Measurements from ENCODE around the gene VASP. TPM values are rescaled to one million over a fixed set of nuclear protein-coding genes. Genes with fewer than 3 reads are reported as not detected.

Gene VASP
- total and polyA plus RNA-seq, 2 of the 13 experiments (the other 11 are each of a cell fraction or from before 2014, with no cell fraction given), result 41.8 to 67.1 TPM

DNA sequence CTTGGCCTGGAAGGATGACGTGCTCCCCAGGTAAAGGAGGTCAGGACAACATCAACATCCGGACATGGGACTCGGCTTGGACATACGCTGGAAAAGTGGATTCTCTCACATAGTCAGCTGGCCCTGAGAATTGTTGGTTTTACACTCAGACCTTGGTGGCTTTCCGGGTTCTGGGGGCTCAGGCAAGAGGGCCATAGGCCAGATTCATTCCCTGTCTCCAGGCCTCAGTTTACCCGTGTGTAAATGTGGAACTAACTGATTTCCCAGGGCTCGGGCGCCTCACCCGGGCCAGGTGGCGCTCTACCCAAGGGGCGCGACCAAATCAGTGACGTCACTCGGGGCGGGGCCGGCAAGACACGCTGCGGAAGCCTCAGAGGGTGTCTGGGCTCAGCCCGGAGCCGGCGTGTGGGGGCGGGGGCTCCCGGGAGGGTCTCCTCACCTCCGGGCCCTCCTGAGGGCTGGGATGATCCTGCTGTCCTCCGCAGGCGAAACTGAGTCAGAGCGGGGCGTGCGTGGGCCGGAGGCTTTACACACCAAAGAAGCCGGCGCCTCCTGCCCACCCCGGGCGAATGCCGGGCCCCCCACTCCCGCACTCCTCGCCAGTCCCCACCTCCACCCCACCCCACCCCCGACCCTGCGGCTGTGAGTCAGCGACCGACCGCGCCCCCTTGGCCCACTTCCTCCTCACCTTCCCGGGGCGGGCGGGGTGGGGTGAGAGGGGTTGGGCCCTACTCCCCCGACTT is 862 bp upstream of the VASP start (continued):
- TF ChIP-seq, protein P1, sequence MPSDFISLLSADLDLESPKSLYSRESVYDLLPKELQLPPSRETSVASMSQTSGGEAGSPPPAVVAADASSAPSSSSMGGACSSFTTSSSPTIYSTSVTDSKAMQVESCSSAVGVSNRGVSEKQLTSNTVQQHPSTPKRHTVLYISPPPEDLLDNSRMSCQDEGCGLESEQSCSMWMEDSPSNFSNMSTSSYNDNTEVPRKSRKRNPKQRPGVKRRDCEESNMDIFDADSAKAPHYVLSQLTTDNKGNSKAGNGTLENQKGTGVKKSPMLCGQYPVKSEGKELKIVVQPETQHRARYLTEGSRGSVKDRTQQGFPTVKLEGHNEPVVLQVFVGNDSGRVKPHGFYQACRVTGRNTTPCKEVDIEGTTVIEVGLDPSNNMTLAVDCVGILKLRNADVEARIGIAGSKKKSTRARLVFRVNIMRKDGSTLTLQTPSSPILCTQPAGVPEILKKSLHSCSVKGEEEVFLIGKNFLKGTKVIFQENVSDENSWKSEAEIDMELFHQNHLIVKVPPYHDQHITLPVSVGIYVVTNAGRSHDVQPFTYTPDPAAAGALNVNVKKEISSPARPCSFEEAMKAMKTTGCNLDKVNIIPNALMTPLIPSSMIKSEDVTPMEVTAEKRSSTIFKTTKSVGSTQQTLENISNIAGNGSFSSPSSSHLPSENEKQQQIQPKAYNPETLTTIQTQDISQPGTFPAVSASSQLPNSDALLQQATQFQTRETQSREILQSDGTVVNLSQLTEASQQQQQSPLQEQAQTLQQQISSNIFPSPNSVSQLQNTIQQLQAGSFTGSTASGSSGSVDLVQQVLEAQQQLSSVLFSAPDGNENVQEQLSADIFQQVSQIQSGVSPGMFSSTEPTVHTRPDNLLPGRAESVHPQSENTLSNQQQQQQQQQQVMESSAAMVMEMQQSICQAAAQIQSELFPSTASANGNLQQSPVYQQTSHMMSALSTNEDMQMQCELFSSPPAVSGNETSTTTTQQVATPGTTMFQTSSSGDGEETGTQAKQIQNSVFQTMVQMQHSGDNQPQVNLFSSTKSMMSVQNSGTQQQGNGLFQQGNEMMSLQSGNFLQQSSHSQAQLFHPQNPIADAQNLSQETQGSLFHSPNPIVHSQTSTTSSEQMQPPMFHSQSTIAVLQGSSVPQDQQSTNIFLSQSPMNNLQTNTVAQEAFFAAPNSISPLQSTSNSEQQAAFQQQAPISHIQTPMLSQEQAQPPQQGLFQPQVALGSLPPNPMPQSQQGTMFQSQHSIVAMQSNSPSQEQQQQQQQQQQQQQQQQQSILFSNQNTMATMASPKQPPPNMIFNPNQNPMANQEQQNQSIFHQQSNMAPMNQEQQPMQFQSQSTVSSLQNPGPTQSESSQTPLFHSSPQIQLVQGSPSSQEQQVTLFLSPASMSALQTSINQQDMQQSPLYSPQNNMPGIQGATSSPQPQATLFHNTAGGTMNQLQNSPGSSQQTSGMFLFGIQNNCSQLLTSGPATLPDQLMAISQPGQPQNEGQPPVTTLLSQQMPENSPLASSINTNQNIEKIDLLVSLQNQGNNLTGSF (CRISPR knock-in tag; IDR thresholded peaks at IDR 0.05), result no peak
- TF ChIP-seq, protein P2, sequence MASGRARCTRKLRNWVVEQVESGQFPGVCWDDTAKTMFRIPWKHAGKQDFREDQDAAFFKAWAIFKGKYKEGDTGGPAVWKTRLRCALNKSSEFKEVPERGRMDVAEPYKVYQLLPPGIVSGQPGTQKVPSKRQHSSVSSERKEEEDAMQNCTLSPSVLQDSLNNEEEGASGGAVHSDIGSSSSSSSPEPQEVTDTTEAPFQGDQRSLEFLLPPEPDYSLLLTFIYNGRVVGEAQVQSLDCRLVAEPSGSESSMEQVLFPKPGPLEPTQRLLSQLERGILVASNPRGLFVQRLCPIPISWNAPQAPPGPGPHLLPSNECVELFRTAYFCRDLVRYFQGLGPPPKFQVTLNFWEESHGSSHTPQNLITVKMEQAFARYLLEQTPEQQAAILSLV (CRISPR knock-in tag; IDR thresholded peaks at IDR 0.05; ENCODE audit: borderline replicate concordance), result no peak
- TF ChIP-seq ELF1 (CRISPR knock-in tag; IDR thresholded peaks at IDR 0.05) (peak; percentile 25; the same call in 1 of the 2 replicates), ZNF570 (CRISPR knock-in tag; IDR thresholded peaks at IDR 0.05; ENCODE audit: borderline replicate concordance) (no peak), HOXA5 (CRISPR knock-in tag; IDR thresholded peaks at IDR 0.05) (peak; percentile 55; the same call in 1 of the 2 replicates), ZNF75D (CRISPR knock-in tag; IDR thresholded peaks at IDR 0.05; ENCODE audit: borderline replicate concordance) (no peak), RORA (CRISPR knock-in tag; IDR thresholded peaks at IDR 0.05) (no peak), KLF6 (CRISPR knock-in tag; IDR thresholded peaks at IDR 0.05) (peak; percentile 37; the same call in 1 of the 2 replicates), ZSCAN21 (CRISPR knock-in tag; IDR thresholded peaks at IDR 0.05; ENCODE audit: borderline replicate concordance) (no peak), BRD4 (CRISPR knock-in tag; IDR thresholded peaks at IDR 0.05) (no peak), ZNF772 (CRISPR knock-in tag; IDR thresholded peaks at IDR 0.05) (peak; percentile 48; the same call in 1 of the 2 replicates)
- TF ChIP-seq, protein P3, sequence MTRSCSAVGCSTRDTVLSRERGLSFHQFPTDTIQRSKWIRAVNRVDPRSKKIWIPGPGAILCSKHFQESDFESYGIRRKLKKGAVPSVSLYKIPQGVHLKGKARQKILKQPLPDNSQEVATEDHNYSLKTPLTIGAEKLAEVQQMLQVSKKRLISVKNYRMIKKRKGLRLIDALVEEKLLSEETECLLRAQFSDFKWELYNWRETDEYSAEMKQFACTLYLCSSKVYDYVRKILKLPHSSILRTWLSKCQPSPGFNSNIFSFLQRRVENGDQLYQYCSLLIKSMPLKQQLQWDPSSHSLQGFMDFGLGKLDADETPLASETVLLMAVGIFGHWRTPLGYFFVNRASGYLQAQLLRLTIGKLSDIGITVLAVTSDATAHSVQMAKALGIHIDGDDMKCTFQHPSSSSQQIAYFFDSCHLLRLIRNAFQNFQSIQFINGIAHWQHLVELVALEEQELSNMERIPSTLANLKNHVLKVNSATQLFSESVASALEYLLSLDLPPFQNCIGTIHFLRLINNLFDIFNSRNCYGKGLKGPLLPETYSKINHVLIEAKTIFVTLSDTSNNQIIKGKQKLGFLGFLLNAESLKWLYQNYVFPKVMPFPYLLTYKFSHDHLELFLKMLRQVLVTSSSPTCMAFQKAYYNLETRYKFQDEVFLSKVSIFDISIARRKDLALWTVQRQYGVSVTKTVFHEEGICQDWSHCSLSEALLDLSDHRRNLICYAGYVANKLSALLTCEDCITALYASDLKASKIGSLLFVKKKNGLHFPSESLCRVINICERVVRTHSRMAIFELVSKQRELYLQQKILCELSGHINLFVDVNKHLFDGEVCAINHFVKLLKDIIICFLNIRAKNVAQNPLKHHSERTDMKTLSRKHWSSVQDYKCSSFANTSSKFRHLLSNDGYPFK (CRISPR knock-in tag; IDR thresholded peaks at IDR 0.05; ENCODE audit: borderline replicate concordance), result peak; percentile 35; the same call in 1 of the 2 replicates
- TF ChIP-seq, protein P4, sequence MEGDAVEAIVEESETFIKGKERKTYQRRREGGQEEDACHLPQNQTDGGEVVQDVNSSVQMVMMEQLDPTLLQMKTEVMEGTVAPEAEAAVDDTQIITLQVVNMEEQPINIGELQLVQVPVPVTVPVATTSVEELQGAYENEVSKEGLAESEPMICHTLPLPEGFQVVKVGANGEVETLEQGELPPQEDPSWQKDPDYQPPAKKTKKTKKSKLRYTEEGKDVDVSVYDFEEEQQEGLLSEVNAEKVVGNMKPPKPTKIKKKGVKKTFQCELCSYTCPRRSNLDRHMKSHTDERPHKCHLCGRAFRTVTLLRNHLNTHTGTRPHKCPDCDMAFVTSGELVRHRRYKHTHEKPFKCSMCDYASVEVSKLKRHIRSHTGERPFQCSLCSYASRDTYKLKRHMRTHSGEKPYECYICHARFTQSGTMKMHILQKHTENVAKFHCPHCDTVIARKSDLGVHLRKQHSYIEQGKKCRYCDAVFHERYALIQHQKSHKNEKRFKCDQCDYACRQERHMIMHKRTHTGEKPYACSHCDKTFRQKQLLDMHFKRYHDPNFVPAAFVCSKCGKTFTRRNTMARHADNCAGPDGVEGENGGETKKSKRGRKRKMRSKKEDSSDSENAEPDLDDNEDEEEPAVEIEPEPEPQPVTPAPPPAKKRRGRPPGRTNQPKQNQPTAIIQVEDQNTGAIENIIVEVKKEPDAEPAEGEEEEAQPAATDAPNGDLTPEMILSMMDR (CRISPR knock-in tag; IDR thresholded peaks at IDR 0.05), result peak; percentile 90
- TF ChIP-seq, protein P5, sequence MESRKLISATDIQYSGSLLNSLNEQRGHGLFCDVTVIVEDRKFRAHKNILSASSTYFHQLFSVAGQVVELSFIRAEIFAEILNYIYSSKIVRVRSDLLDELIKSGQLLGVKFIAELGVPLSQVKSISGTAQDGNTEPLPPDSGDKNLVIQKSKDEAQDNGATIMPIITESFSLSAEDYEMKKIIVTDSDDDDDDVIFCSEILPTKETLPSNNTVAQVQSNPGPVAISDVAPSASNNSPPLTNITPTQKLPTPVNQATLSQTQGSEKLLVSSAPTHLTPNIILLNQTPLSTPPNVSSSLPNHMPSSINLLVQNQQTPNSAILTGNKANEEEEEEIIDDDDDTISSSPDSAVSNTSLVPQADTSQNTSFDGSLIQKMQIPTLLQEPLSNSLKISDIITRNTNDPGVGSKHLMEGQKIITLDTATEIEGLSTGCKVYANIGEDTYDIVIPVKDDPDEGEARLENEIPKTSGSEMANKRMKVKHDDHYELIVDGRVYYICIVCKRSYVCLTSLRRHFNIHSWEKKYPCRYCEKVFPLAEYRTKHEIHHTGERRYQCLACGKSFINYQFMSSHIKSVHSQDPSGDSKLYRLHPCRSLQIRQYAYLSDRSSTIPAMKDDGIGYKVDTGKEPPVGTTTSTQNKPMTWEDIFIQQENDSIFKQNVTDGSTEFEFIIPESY (CRISPR knock-in tag; IDR thresholded peaks at IDR 0.05), result 0 out of 2 replicates have a peak, but pooled peaks have one; percentile 18
